NCI-H446 treated with DMSO at 0.1 percent for 48 hours (cell line): ENCODE data around the gene SSR4.

Experiments
- DNase-seq: peaks from one replicate; lab custom pipeline; 2025; lab: John Stamatoyannopoulos, UW

SSR4 gene

GRCh38 chrX:153769865-153770600, 24.4 kb upstream of the SSR4 start:
- DNase-seq, result no peak

- DNase-seq, result no peak
These were observed 23.7 kb upstream of the SSR4 start for GRCh38 chrX:153770601-153771414.

- DNase-seq, result no peak
These were observed 22.8 kb upstream of the SSR4 start for GRCh38 chrX:153771415-153772315.

- no peak for DNase-seq
These were observed 21.9 kb upstream of the SSR4 start for GRCh38 chrX:153772316-153773217.

- no peak for DNase-seq
These were observed 21.3 kb upstream of the SSR4 start for GRCh38 chrX:153773218-153773611.

GRCh38 chrX:153773741-153774575, 20.5 kb upstream of the SSR4 start:
- DNase-seq, result no peak

GRCh38 chrX:153774576-153775292, 19.7 kb upstream of the SSR4 start:
- DNase-seq, result no peak

GRCh38 chrX:153775293-153776119, 19.0 kb upstream of the SSR4 start:
- no peak for DNase-seq

- DNase-seq, result no peak
These were observed 18.3 kb upstream of the SSR4 start for GRCh38 chrX:153776120-153776599.

GRCh38 chrX:153776611-153777045, 17.8 kb upstream of the SSR4 start:
- no peak for DNase-seq

- no peak for DNase-seq
These were observed 17.0 kb upstream of the SSR4 start for GRCh38 chrX:153777261-153778090.

GRCh38 chrX:153778181-153778580, 16.3 kb upstream of the SSR4 start:
- DNase-seq, result no peak

GRCh38 chrX:153778684-153779101, 15.8 kb upstream of the SSR4 start:
- DNase-seq, result no peak

GRCh38 chrX:153779891-153780677, 14.4 kb upstream of the SSR4 start:
- no peak for DNase-seq

- no peak for DNase-seq
These were observed 13.6 kb upstream of the SSR4 start, which contains the start of gene SRPK3 for GRCh38 chrX:153780678-153781427. Gene SRPK3 (plus strand): TSS chrX:153781041. CDS start chrX:153781087, 46 bp downstream.
